ENCODE measurements around the gene TRPC3.

Gene TRPC3

GRCh38 chr4:121863799-121864198 is 88.1 kb downstream of the TRPC3 start:
- no peaks in the 10 kb centered on the region for H3K27me3 ChIP-seq
- TF ChIP-seq, protein P1, sequence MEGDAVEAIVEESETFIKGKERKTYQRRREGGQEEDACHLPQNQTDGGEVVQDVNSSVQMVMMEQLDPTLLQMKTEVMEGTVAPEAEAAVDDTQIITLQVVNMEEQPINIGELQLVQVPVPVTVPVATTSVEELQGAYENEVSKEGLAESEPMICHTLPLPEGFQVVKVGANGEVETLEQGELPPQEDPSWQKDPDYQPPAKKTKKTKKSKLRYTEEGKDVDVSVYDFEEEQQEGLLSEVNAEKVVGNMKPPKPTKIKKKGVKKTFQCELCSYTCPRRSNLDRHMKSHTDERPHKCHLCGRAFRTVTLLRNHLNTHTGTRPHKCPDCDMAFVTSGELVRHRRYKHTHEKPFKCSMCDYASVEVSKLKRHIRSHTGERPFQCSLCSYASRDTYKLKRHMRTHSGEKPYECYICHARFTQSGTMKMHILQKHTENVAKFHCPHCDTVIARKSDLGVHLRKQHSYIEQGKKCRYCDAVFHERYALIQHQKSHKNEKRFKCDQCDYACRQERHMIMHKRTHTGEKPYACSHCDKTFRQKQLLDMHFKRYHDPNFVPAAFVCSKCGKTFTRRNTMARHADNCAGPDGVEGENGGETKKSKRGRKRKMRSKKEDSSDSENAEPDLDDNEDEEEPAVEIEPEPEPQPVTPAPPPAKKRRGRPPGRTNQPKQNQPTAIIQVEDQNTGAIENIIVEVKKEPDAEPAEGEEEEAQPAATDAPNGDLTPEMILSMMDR (IDR thresholded peaks at IDR 0.05) = no peak
- H3K9me3 ChIP-seq = no peaks in the 10 kb centered on the region
- H3K36me3 ChIP-seq = peaks cover 8% of the 10 kb centered on the region
- H3K27ac ChIP-seq = no peak overlapping the region
- H3K4me1 ChIP-seq (ENCODE audit: control insufficient read depth in 1 of 2, insufficient read depth in 1 of 2, low read depth in 1 of 2, low read length in 1 of 2) = no peaks in the 10 kb centered on the region
- H3K4me3 ChIP-seq (ENCODE audit: low read depth in 1 of 2, low read length in 1 of 2) = no peak overlapping the region

DNA sequence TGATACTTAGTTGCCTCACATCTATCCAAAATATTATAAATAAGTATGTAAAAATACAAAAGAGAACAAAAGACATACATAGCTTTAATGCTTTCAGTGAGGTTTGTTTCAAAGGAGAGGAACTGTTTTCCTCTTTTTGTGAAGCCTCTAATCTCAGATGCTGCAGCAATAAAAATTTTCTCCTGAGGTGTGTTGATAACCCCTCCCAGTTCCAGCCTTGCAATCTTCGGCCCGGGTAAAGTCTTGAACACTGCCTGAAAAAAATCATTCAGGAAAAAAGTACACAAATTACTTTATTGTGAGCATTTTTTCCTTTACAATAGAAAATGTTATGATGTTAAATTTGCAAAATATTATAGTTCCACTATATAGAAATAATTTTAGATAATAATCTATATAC is 90.4 kb downstream of the TRPC3 start:
- Histone ChIP-seq H3K27me3 (no peaks in the 10 kb centered on the region), H3K4me3 (ENCODE audit: low read depth in 1 of 2, low read length in 1 of 2) (no peak overlapping the region), H3K27ac (no peak overlapping the region), H3K4me1 (ENCODE audit: control insufficient read depth in 1 of 2, insufficient read depth in 1 of 2, low read depth in 1 of 2, low read length in 1 of 2) (no peaks in the 10 kb centered on the region), H3K9me3 (no peaks in the 10 kb centered on the region), H3K36me3 (peaks cover 8% of the 10 kb centered on the region)
- TF ChIP-seq, protein P1 (IDR thresholded peaks at IDR 0.05) = no peak

DNA sequence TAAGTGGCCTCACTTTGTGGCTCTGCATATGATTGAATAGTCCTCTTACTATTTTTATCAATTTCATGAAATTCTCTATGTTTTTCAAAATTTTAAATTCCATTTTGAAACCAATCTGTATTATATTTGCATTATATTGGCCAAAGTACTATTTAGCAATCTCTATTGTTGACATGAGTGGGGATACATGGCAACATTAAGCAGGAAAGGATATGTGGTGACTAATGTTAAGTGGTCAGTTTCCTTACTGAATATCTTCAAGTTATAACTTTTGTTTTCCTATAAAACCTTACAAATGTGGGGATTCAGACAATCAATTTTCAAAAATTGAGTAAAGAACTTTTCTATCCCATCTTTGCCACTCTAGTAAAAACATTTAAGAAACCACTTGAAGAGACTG is 91.7 kb downstream of the TRPC3 start:
- Histone ChIP-seq H3K4me1 (ENCODE audit: control insufficient read depth in 1 of 2, insufficient read depth in 1 of 2, low read depth in 1 of 2, low read length in 1 of 2) (no peaks in the 10 kb centered on the region), H3K4me3 (ENCODE audit: low read depth in 1 of 2, low read length in 1 of 2) (no peak overlapping the region), H3K27me3 (no peaks in the 10 kb centered on the region), H3K9me3 (no peaks in the 10 kb centered on the region), H3K27ac (no peak overlapping the region), H3K36me3 (peaks cover 8% of the 10 kb centered on the region)
- TF ChIP-seq, protein P1 (IDR thresholded peaks at IDR 0.05) = no peak

DNA sequence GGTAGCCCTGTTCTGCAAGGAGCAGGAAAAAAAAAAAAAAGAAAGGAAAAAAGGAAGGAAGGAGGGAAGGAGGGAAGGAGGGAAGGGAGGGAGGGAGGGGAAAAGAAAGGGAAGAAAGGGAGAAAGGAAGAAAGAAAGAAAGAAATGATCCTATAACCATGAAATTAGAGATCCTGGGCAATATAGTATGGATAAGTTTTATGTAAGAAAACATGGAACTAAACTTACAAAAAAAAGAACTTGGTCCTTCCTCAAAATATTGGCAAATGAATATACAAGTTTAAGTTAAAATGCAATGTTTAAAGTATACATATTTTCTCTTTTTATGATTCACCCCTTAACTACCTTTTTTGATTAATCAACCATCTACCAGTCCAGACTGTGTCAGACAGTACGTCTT is 100.5 kb downstream of the TRPC3 start:
- no peak overlapping the region for H3K27ac ChIP-seq
- no peaks in the 10 kb centered on the region for H3K27me3 ChIP-seq
- no peaks in the 10 kb centered on the region for H3K9me3 ChIP-seq
- TF ChIP-seq, protein P1 (IDR thresholded peaks at IDR 0.05) = no peak
- H3K36me3 ChIP-seq = no peaks in the 10 kb centered on the region
- no peaks in the 10 kb centered on the region for H3K4me1 ChIP-seq (ENCODE audit: control insufficient read depth in 1 of 2, insufficient read depth in 1 of 2, low read depth in 1 of 2, low read length in 1 of 2)
- H3K4me3 ChIP-seq (ENCODE audit: low read depth in 1 of 2, low read length in 1 of 2) = no peak overlapping the region

DNA sequence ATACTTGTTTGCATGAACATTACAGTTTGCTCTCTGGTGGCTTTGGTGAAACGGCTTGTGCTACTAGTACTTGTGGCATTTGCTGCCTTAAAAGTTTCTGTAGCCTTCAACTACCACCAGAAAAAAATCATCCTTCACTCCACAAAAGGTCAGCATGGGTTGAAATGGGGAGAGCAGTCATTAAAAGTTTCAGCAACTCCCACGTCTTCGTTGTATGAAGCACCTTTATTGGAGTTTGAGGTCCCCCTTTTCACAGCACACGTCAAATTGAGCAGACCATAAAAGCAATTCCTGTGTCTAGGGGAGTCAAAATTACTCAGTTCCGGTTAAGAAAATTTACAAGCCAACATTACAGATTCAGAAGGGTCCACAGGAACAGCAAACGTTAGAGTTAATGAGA is 105.2 kb downstream of the TRPC3 start:
- no peaks in the 10 kb centered on the region for H3K36me3 ChIP-seq
- TF ChIP-seq, protein P1 (IDR thresholded peaks at IDR 0.05) = no peak
- H3K27me3 ChIP-seq = no peaks in the 10 kb centered on the region
- H3K9me3 ChIP-seq = no peaks in the 10 kb centered on the region
- H3K27ac ChIP-seq = no peak overlapping the region
- no peak overlapping the region for H3K4me3 ChIP-seq (ENCODE audit: low read depth in 1 of 2, low read length in 1 of 2)
- H3K4me1 ChIP-seq (ENCODE audit: control insufficient read depth in 1 of 2, insufficient read depth in 1 of 2, low read depth in 1 of 2, low read length in 1 of 2) = no peaks in the 10 kb centered on the region

DNA sequence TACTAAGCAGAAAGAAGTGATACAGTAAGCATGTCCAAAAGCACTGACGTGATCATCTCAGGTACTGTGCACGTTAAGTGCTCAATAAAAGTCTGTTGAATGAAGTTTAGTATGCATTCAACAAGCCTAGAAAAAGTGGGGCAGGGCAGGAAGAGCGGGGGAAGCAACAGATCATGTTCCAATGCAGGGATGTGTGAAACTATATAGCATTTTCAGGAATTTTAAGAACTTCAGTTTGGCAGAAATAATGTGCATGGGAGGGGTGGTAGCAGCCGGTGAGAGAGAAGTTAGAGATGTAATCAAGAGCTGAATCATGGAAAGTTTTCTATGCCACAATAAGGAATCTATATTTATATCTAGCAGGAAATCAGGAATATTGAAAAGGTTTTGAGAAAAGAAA is 109.0 kb downstream of the TRPC3 start:
- H3K27ac ChIP-seq = no peak overlapping the region
- H3K4me3 ChIP-seq (ENCODE audit: low read depth in 1 of 2, low read length in 1 of 2) = no peak overlapping the region
- TF ChIP-seq, protein P1 (IDR thresholded peaks at IDR 0.05) = no peak
- no peaks in the 10 kb centered on the region for H3K36me3 ChIP-seq
- no peaks in the 10 kb centered on the region for H3K27me3 ChIP-seq
- no peaks in the 10 kb centered on the region for H3K9me3 ChIP-seq
- H3K4me1 ChIP-seq (ENCODE audit: control insufficient read depth in 1 of 2, insufficient read depth in 1 of 2, low read depth in 1 of 2, low read length in 1 of 2) = no peaks in the 10 kb centered on the region
